HG03108 (cell line): ENCODE data around the gene FAAP100.

ENCODE experiments used
- ATAC-seq: cut with Tn5 transposase; IDR thresholded peaks from one replicate; pipeline ENCODE4 v1.9.1; 2021; ENCODE audit warnings: moderate library complexity; ENCODE audit not compliant: unreplicated experiment

Gene FAAP100

DNA sequence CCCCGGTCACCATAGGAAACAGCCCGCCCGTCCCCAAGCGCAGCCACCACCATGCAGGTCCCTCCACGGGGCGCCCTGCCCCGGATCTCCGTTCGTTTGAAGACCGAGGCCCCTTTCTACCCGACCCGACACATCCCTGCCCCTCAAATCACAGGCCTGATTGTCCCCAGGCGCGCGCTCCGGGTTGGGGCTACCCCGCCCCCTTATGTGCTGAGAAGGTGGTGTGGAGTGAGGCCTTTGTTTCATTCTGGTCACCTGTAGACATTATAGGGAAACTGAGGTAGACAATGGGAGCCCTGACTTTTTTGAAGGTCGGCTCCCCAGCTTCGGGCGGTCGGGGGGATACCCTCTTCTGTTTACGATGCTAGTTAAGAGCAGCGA is 38.8 kb downstream of the FAAP100 start:
- ATAC-seq = no peak

DNA sequence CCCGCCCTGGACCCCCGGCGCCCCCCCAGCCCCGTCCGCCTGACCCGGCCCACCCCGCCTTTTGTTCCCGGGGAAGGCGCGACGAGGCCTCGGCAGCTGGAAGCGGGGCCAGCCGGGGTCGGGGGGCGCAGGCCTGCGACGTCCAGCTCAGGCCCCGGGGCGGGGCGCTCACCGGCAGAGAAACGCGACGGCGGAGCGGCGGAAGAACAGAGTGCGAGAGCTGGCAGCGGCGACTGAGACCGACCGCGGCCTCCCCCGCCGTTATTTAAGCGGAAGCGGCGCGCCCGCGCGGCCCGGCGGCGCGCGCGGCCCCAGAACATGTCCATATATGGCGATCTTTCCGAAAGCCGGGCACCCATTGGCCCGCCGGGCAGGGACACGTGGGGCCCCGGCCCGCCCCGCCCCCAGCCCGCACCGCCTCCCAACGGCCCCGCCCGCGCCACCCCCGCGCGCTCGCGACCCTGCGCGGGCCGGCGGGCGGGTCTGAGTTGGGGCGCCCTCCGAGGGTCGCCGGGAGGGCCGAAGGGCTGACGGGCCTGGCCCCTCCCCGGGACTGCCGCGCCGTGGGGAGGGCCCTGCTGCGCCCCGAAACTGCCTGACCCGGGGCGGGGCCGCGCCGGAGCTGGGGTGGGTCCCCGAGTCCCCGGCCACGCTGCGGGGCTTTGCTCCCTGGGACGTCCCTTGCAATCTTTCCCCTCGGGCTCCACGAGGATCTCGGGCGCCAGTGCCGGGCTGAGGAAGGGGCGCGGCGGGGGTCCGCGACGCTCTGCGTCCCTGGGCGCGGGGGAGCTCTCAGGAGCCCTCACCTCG is 39.4 kb downstream of the FAAP100 start, which contains the start of gene ACTG1:
TSS of gene ACTG1 (minus strand) at position 238 of the 810 bp plus-strand sequence. CDS start 445 bp downstream, outside the sequence.
- ATAC-seq = peak; percentile 34

DNA sequence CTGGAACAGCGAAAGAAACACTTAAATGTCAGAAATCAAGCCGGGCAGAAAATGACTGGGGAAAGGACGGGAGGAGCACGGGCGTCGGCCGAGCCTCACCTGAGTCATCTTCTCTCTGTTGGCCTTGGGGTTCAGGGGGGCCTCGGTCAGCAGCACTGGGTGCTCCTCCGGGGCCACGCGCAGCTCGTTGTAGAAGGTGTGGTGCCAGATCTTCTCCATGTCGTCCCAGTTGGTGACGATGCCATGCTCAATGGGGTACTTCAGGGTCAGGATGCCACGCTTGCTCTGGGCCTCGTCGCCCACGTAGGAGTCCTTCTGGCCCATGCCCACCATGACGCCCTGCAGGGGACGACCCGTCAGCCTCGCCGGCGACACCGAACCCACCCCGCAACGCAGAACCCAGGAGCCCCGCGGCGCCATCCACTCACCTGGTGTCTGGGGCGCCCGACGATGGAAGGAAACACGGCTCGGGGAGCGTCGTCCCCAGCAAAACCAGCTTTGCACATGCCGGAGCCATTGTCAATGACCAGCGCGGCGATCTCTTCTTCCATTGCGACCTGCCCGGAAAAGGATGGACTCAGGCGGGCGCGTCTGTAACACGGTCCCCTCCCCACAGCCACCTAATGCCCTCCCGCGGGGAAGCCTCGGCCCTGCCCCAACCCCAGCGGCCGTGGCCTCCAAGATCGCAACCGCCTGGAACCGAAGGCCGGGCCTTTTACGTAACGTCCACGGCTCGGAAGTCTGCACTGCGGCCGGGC is 40.2 kb downstream of the FAAP100 start:
- ATAC-seq = no peak

DNA sequence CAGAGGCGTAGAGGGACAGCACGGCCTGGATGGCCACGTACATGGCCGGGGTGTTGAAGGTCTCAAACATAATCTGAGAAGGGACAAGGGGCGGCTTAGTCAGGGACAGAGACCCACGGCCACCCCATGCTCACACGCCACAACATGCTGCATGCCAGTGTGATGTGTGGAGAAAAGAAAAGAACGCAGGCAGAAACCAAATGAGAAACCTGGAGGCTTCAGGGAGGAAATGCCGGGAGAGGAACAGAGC is 40.7 kb downstream of the FAAP100 start:
- no peak for ATAC-seq

DNA sequence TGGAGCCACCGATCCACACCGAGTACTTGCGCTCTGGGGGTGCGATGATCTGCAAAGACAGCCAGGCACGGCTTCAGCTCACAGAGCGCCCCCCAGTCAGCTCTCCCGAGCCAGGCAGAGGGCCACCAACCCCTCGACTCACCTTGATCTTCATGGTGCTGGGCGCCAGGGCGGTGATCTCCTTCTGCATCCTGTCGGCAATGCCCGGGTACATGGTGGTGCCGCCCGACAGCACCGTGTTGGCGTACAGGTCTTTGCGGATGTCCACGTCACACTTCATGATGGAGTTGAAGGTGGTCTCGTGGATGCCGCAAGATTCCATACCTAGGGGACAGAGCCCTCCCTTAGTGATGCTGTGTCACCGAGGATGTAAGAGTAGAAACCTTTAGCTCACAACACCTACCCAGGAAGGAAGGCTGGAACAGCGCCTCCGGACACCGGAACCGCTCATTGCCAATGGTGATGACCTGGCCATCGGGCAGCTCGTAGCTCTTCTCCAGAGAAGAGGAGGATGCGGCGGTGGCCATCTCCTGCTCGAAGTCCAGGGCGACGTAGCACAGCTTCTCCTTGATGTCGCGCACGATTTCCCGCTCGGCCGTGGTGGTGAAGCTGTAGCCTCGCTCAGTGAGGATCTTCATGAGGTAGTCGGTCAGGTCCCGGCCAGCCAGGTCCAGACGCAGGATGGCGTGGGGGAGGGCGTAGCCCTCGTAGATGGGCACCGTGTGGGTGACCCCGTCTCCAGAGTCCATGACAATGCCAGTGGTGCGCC is 41.2 kb downstream of the FAAP100 start:
- no peak for ATAC-seq

DNA sequence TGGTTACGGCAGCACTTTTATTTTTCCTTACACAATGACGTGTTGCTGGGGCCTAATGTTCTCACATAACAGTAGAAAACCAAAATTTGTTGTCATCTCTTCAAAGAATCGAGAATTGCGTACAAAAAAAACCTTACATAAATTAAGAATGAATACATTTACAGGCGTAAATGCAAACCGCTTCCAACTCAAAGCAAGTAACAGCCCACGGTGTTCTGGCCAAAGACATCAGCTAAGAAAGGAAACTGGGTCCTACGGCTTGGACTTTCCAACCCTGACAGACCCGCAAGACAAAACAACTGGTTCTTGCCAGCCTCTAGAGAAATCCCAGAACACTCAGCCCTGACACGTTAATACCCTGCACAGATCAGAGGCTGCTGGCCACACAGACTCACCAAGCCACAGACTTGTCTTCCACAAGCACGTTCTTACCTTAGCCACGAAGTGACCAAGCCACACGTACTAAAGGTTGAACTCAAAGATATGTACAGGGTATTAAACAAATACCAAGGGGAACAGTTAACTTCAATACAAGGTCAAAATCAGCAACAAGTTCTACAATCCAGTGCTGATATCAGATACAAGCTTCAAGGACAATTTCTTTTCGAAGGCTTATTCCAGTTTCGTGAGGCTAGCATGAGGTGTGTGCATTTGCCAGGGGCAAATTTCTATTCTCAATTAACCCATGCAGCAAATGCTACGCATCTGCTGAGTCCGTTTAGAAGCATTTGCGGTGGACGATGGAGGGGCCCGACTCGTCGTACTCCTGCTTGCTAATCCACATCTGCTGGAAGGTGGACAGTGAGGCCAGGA is 42.0 kb downstream of the FAAP100 start:
- no peak for ATAC-seq

DNA sequence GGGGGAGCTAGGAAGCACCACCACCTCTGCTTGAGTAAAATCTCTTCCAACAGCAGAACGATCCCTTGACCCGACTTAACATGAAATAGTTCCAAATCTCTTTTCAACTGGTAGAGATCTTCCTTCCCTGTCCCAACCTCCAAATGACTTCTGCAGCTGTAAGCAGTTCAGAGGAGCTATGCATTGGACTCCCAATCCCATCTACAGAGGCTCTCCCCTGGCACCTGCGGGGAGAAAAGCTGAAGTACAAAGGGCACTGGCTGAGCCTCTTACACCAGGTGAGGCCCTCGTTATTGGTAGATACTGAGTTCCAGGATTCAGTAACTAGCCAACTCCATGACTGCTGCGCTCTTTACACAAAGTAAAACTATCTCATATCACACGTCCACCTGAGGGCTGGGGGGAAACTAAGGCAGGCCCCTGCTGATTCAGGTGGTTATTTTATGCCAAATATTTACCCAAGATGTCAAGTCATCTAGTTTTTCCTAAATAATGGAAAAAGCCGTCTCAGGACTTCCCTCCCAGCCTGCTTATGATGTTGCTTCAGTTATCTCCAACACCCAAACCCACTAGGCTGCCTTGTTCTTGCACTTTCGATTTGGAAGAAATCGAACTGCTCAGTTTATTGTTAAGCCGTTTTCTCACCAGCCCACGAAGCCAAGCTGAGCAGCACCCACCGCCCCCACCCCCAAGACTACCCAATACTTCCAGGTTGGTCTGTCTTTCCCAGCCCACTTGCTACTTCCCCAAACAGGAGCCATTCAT is 42.8 kb downstream of the FAAP100 start:
- ATAC-seq = no peak

DNA sequence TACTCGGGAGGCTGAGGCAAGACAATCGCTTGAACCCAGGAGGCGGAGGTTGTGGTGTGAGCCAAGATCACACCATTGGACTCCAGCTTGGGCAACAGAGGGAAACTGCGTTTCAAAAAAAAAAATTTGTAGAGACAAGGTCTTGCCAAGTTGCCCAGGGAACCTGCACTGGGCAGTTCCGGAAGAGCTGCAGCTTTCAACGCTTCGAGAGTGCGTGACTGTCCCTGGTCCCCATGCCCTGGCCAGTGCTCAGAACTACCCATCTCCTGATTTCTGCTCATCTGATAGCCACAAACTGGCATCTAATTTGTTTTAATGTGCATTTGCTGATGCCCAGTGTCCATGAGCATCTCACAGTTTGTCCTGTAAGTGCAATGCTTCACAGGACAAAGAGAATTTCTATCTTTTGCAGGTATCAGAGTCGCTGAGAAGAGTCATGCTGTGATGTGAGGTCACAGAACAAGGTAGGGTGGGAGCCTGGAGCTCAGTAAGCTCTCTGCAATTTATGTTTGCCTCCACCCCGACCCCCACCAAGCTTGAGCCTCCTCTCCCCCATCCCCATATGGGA is 43.4 kb downstream of the FAAP100 start:
- ATAC-seq = no peak

DNA sequence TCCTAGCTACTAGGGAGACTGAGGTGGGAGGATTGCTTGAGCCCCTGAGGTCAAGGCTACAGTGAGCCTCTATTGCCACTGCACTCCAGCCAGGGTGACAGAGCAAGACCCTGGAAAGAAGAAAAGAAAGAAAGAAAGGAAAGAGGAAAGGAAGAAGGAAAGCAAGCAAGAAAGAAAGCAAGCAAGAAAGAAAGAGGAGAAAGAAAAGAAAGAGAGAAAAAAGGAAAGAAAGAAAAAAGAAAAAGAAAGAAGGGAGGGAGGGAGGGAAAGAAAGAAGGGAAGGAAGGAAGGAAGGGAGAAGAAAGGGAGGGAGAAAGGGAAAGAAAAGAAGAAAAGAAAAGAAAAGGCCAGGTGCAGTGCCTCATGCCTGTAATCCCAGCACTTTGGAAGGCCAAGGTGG is 48.5 kb downstream of the FAAP100 start:
- no peak for ATAC-seq

DNA sequence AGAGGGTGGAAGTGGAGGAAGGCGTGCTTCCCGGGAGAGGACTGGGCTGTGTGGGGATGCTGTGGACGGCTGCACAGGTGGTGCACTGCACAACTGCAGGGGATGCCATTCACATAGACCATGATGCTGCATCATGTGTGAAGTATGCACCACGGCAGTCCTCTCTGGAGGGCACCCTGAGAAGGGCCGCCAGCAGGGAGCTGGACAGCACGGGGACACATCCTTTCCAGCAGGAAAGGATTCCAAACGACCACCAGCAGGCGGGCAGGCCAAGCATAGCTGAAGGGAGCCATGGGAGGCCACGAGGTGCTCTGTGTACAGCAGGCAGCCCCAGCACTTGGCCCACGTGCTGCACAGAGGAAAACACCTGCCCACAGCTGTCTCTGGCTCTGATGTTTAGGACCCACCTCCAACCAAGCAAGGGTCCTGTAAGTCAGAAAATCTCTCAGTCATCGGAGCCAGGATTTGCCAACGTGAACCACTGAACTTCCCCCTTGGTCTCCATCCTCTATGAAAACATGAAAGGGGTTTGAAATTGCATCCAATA is 49.6 kb downstream of the FAAP100 start:
- ATAC-seq = no peak

DNA sequence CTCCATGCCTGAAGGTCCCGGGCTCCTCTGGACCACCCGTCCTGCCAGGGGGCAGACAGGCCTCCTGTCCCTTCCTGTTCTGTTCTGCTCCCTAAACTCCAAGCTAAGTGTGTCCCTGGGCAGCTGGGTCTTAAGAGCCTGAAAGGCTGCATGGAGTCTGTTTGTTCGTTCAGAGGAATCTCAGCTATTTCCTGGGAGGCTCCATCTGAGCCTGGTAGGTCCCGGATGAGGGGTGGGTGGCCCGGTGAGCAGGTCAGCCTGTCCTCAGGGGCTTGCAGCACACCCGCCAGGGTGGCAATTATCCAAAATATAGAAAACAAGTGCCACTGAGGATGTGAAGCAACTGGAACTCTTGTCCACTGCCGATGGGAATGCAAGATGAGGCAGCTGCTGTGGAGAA is 52.1 kb downstream of the FAAP100 start:
- ATAC-seq = no peak

DNA sequence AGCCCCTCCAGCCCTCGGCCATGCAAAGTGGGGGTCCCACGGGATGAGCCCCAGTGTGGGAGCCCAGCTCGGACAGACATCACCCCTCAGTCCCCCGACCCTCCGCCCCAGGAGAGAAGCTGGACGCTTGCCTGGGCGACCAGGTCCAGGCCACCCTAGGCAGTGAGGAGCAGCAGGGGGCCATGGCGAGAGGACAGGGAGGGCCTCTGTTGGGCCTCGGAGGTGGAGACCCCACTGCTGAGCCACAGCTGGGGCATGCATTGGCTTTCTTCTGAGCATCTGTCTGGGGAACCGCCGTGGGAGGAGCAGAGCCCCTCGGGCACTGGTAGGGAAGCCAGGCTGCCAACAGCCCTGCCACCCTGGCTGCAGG is 52.6 kb downstream of the FAAP100 start:
- no peak for ATAC-seq

DNA sequence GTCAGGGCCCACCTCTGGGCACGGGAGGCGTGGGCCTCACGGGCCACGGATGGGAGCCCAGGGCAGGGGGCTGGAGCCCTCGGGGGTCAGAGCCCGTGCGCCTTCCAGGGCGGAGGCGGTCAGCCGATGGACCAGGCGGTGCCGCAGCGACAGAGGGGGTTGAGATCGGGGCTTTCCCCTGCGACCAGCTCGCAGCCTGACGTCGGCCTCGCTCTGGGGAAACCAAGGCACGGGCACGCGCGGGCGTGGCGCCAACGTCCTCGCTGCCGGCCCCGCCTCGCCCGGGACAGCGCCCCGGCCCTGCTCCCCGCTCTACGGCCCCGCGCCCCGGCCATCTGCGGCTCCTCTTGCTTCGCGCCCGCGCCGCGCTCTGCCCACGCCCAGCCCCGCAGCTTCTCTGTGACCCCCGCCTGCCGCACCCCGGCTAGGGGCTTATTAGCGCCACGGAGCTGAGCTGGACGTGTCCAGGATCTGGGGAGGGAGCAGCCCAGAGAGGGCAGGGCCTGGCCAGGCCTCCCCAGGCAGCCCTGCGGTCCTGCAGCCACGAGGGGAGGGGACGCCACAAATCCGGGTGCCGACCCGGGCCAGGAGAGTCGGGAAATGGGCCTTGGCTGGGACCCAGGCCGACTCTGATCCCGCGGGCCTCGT is 53.1 kb downstream of the FAAP100 start:
- no peak for ATAC-seq

DNA sequence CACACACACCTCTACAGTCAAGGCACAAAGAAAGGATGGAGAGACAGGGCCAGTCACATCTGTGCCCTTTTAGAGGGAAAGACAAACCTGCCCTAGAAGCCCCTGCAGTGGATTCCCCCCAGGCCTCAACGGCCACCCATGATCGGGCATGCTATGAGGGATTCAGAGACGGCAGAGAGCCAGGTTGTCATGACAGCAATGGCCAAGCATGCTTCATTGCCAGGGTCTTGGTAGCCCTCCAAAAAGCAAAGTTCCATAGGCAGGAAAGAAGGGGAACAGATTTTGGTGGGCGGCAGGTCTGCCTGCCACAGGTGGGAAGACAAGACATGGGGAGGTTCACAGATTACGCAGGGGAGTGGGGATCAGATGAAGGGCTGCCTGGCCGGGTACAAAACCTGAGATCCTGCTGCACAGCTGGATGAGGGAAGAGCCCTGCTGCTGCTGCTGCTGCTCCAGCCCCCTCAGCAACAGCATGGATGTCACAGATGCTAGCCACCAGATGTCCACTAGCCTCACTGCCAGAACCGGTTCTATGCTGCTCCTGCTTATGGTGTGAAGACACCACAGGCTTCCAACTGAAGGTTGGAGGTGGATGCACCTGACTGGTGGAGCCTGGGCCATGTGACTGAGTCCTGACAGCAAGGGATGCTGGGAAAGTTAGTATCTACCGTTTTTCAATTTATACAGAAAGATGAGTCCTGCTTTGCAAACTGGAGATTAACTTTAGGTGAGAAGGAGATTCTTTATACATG is 57.4 kb downstream of the FAAP100 start:
- ATAC-seq = no peak

DNA sequence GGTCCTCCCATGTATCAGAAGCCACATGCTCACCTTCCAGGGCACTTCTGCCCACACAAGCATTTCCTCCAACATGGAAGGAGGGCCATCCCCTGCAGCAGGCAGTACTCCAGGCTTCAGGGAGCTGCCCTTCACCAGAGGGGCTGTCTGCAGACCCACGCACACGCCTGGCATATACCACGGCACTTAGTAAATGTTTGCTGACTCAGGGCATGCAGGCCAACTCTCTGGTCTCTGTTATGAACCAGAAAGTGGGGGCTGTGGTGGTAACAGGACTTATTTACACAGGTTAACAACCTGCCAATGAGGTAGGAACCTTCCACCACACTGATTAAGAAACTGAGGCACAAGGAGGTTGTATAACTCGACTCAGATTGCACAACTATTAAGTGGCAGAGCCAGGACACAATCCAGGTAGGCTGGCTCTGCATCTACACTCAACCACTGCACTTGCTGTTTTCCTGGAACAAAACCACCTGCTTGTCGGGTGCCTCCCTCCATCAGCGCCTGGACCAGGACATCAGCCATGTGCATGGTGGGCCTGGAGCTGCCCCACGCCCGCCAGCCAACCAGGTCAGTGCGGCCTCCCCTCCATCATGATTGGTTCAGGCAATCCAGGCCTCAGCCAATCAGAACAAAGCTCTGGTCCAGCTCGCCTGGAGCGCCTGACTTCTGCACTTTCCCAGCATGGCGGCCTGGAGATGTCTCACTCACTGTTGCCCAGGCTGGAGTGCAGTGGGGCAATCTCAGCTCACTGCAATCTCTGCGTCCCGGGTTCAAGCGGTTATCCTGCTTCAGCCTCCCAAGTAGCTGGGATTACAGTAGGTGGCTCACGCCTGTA is 58.7 kb downstream of the FAAP100 start:
- no peak for ATAC-seq

DNA sequence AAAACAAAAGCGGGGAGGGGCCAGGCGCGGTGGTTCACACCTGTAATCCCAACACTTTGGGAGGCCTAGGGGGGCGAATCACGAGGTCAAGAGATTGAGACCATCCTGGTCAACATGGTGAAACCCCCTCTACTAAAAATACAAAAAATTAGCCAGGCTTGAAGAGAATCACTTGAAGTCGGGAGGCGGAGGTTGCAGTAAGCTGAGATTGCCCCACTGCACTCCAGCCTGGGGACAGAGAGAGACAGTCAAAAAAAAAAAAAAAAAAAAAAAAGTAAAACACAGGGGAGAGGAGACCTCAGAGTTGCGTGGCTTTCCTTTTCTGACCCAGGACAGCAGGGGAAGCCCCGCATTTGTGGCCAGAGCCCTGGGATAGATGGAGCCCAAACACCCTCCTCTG is 59.4 kb downstream of the FAAP100 start:
- ATAC-seq = no peak

DNA sequence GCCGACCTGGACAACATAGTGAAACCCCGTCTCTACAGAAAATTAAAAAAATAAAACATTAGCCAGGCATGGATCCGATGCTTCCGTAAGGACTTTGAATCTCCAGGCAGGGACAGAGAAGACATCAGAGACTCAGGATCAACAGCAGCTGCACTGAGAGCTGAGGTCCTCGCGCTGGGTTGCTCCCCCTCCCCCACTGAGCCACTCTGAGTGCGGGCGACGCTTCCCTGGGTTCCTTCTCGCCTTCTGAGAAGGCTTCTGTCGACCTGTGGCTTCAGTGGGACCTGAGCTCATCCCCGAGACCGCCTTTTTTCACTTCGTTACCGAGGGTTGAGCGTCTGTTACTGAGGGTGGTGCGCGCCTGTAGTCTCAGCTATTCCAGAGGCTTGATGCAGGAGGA is 60.0 kb downstream of the FAAP100 start:
- no peak for ATAC-seq

DNA sequence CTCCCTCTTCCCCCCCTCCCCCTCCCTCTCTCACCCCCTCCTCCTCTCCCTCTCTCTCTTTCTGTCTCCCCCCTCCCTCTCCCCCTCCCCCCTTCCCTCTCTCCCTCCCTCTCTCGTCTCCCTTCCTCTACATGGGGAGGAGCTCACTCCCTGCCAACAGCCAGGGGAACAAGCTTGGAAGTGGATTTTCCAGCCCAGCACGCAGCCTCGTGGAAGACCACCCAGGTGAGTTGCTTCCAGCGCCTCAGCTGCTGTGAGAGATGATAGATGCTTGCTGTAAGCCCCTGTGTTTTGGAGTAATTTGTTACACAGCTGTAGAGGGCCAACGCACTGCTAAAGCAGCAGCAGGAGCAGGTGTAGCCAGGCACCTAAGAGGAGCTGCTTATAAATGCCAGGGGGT is 60.4 kb downstream of the FAAP100 start:
- no peak for ATAC-seq
